Activated effector memory CD4-positive, alpha-beta T cell treated with Interleukin-2 at 50 U/mL for 16 hours (primary cell): ENCODE measurements around the gene DENND1B.

Experiments
- DNase-seq: peaks from one replicate; pipeline ENCODE4 v3.0.0-alpha.2; 2020

Gene DENND1B

GRCh38 chr1:197463142-197463541, 312.1 kb downstream of the DENND1B start:
- no peak for DNase-seq

GRCh38 chr1:197462539-197462938, 312.7 kb downstream of the DENND1B start:
- DNase-seq: no peak
